Panc1 (cell line): Measurements from ENCODE around the gene ZFYVE27.

Experiments used
- CTCF ChIP-seq: fragments of 450-650 bp; IDR thresholded peaks from 2 replicates; pipeline ENCODE4 v1.5.1; 2017; ENCODE audit warnings: mild to moderate bottlenecking
- POLR2AphosphoS5 ChIP-seq: IDR thresholded peaks from 2 replicates; pipeline ENCODE4 v1.6.1; 2012; ENCODE audit warnings: mild to moderate bottlenecking, low read depth, low read length, moderate library complexity
- SIN3A ChIP-seq: IDR thresholded peaks from 2 replicates; pipeline ENCODE4 v1.6.1; 2012; ENCODE audit warnings: low read depth, mild to moderate bottlenecking, low read length, moderate library complexity, borderline replicate concordance; ENCODE audit not compliant: insufficient read depth

- no peak for TF ChIP-seq CTCF
- no peak for TF ChIP-seq POLR2AphosphoS5
- no peak for TF ChIP-seq SIN3A
Observed at GRCh38 chr10:97721871-97722780, 14.8 kb upstream of the ZFYVE27 start.
